ENCODE data around the gene BIRC2.

BIRC2 gene

GRCh38 chr11:102382384-102382783, 35.4 kb downstream of the BIRC2 start:
- Histone ChIP-seq H3K9me3 (replicated peaks; ENCODE audit: low read length) (no peaks in the 10 kb centered on the region), H3K4me2 (ENCODE audit: low read length) (no peak overlapping the region), H3K9ac (ENCODE audit: low read depth, low read length) (no peak overlapping the region), H3K4me1 (ENCODE audit: control insufficient read depth, insufficient read depth, low read length) (no peaks in the 10 kb centered on the region), H3K4me3 (ENCODE audit: low read length) (no peak overlapping the region), H3K36me3 (ENCODE audit: insufficient read depth, low read length) (peaks cover 86% of the 10 kb centered on the region), H3K27me3 (ENCODE audit: control insufficient read depth, insufficient read depth, low read length) (no peaks in the 10 kb centered on the region)

GRCh38 chr11:102383839-102384238, 36.8 kb downstream of the BIRC2 start:
- Histone ChIP-seq H3K27me3 (ENCODE audit: control insufficient read depth, insufficient read depth, low read length) (no peaks in the 10 kb centered on the region), H3K9ac (ENCODE audit: low read depth, low read length) (no peak overlapping the region), H3K36me3 (ENCODE audit: insufficient read depth, low read length) (peaks cover 81% of the 10 kb centered on the region), H3K9me3 (replicated peaks; ENCODE audit: low read length) (no peaks in the 10 kb centered on the region), H3K4me2 (ENCODE audit: low read length) (no peak overlapping the region), H3K4me3 (ENCODE audit: low read length) (no peak overlapping the region), H3K4me1 (ENCODE audit: control insufficient read depth, insufficient read depth, low read length) (no peaks in the 10 kb centered on the region)

GRCh38 chr11:102384419-102385079, 37.5 kb downstream of the BIRC2 start:
- Histone ChIP-seq H3K9ac (ENCODE audit: low read depth, low read length) (no peak overlapping the region), H3K9me3 (replicated peaks; ENCODE audit: low read length) (no peaks in the 10 kb centered on the region), H3K4me2 (ENCODE audit: low read length) (no peak overlapping the region), H3K4me3 (ENCODE audit: low read length) (no peak overlapping the region), H3K4me1 (ENCODE audit: control insufficient read depth, insufficient read depth, low read length) (no peaks in the 10 kb centered on the region), H3K27me3 (ENCODE audit: control insufficient read depth, insufficient read depth, low read length) (no peaks in the 10 kb centered on the region), H3K36me3 (ENCODE audit: insufficient read depth, low read length) (peaks cover 80% of the 10 kb centered on the region)

- Histone ChIP-seq H3K4me2 (ENCODE audit: low read length) (no peak overlapping the region), H3K4me3 (ENCODE audit: low read length) (no peak overlapping the region), H3K36me3 (ENCODE audit: insufficient read depth, low read length) (peaks cover 75% of the 10 kb centered on the region), H3K4me1 (ENCODE audit: control insufficient read depth, insufficient read depth, low read length) (no peaks in the 10 kb centered on the region), H3K9ac (ENCODE audit: low read depth, low read length) (no peak overlapping the region), H3K27me3 (ENCODE audit: control insufficient read depth, insufficient read depth, low read length) (no peaks in the 10 kb centered on the region), H3K9me3 (replicated peaks; ENCODE audit: low read length) (no peaks in the 10 kb centered on the region)
These were observed 38.3 kb downstream of the BIRC2 start for GRCh38 chr11:102385085-102386007.

GRCh38 chr11:102386136-102386734, 39.2 kb downstream of the BIRC2 start:
- H3K27me3 ChIP-seq (ENCODE audit: control insufficient read depth, insufficient read depth, low read length), result no peaks in the 10 kb centered on the region

GRCh38 chr11:102387043-102387781, 40.2 kb downstream of the BIRC2 start:
- H3K9me3 ChIP-seq (replicated peaks; ENCODE audit: low read length), result no peaks in the 10 kb centered on the region
- no peaks in the 10 kb centered on the region for H3K27me3 ChIP-seq (ENCODE audit: control insufficient read depth, insufficient read depth, low read length)
- no peak overlapping the region for H3K4me3 ChIP-seq (ENCODE audit: low read length)
- H3K36me3 ChIP-seq (ENCODE audit: insufficient read depth, low read length), result peaks cover 76% of the 10 kb centered on the region
- H3K9ac ChIP-seq (ENCODE audit: low read depth, low read length), result no peak overlapping the region
- no peak overlapping the region for H3K4me2 ChIP-seq (ENCODE audit: low read length)
- H3K4me1 ChIP-seq (ENCODE audit: control insufficient read depth, insufficient read depth, low read length), result peaks cover 5% of the 10 kb centered on the region

More at GRCh38 chr11:102386136-102386734, 39.2 kb downstream of the BIRC2 start:
- Histone ChIP-seq H3K4me2 (ENCODE audit: low read length) (no peak overlapping the region), H3K36me3 (ENCODE audit: insufficient read depth, low read length) (peaks cover 76% of the 10 kb centered on the region), H3K4me3 (ENCODE audit: low read length) (no peak overlapping the region), H3K4me1 (ENCODE audit: control insufficient read depth, insufficient read depth, low read length) (peaks cover 5% of the 10 kb centered on the region), H3K9ac (ENCODE audit: low read depth, low read length) (no peak overlapping the region), H3K9me3 (replicated peaks; ENCODE audit: low read length) (no peaks in the 10 kb centered on the region)

- Histone ChIP-seq H3K9me3 (replicated peaks; ENCODE audit: low read length) (no peaks in the 10 kb centered on the region), H3K27me3 (ENCODE audit: control insufficient read depth, insufficient read depth, low read length) (no peaks in the 10 kb centered on the region), H3K4me2 (ENCODE audit: low read length) (no peak overlapping the region), H3K4me3 (ENCODE audit: low read length) (no peak overlapping the region), H3K4me1 (ENCODE audit: control insufficient read depth, insufficient read depth, low read length) (peaks cover 5% of the 10 kb centered on the region), H3K9ac (ENCODE audit: low read depth, low read length) (no peak overlapping the region), H3K36me3 (ENCODE audit: insufficient read depth, low read length) (peaks cover 83% of the 10 kb centered on the region)
These were observed 42.2 kb downstream of the BIRC2 start for GRCh38 chr11:102389253-102389652.

- H3K9ac ChIP-seq (ENCODE audit: low read depth, low read length), result no peak overlapping the region
- no peak overlapping the region for H3K4me3 ChIP-seq (ENCODE audit: low read length)
- peaks cover 5% of the 10 kb centered on the region for H3K4me1 ChIP-seq (ENCODE audit: control insufficient read depth, insufficient read depth, low read length)
- H3K9me3 ChIP-seq (replicated peaks; ENCODE audit: low read length), result no peaks in the 10 kb centered on the region
- H3K27me3 ChIP-seq (ENCODE audit: control insufficient read depth, insufficient read depth, low read length), result no peaks in the 10 kb centered on the region
- H3K4me2 ChIP-seq (ENCODE audit: low read length), result no peak overlapping the region
- peaks cover 78% of the 10 kb centered on the region for H3K36me3 ChIP-seq (ENCODE audit: insufficient read depth, low read length)
These were observed 43.9 kb downstream of the BIRC2 start for GRCh38 chr11:102390667-102391465.

- H3K27me3 ChIP-seq (ENCODE audit: control insufficient read depth, insufficient read depth, low read length), result no peaks in the 10 kb centered on the region
- H3K4me3 ChIP-seq (ENCODE audit: low read length), result no peak overlapping the region
- no peak overlapping the region for H3K9ac ChIP-seq (ENCODE audit: low read depth, low read length)
- H3K4me2 ChIP-seq (ENCODE audit: low read length), result no peak overlapping the region
- H3K9me3 ChIP-seq (replicated peaks; ENCODE audit: low read length), result no peaks in the 10 kb centered on the region
- H3K36me3 ChIP-seq (ENCODE audit: insufficient read depth, low read length), result peaks cover 73% of the 10 kb centered on the region
- H3K4me1 ChIP-seq (ENCODE audit: control insufficient read depth, insufficient read depth, low read length), result peaks cover 5% of the 10 kb centered on the region
These were observed 44.7 kb downstream of the BIRC2 start for GRCh38 chr11:102391549-102392237.

- no peaks in the 10 kb centered on the region for H3K9me3 ChIP-seq (replicated peaks; ENCODE audit: low read length)
- no peak overlapping the region for H3K9ac ChIP-seq (ENCODE audit: low read depth, low read length)
- H3K36me3 ChIP-seq (ENCODE audit: insufficient read depth, low read length), result peaks cover 65% of the 10 kb centered on the region
- H3K4me3 ChIP-seq (ENCODE audit: low read length), result no peak overlapping the region
- H3K4me1 ChIP-seq (ENCODE audit: control insufficient read depth, insufficient read depth, low read length), result peaks cover 12% of the 10 kb centered on the region
- H3K4me2 ChIP-seq (ENCODE audit: low read length), result no peak overlapping the region
- H3K27me3 ChIP-seq (ENCODE audit: control insufficient read depth, insufficient read depth, low read length), result no peaks in the 10 kb centered on the region
These were observed 46.3 kb downstream of the BIRC2 start for GRCh38 chr11:102393272-102393730.

Data from skeletal muscle satellite cell (primary cell).